Mesodermal cell (in vitro differentiated cells): Measurements from ENCODE around the gene LAMC2. TPM values are rescaled to one million over a fixed set of nuclear protein-coding genes. Genes with fewer than 3 reads are reported as not detected.

Experiments
- H3K27ac ChIP-seq: 2 replicates; pipeline ENCODE4 v1.7.0; 2013; ENCODE audit warnings: mild to moderate bottlenecking, low read depth, low read length, moderate library complexity; ENCODE audit not compliant: severe bottlenecking
- H3K36me3 ChIP-seq: 2 replicates; pipeline ENCODE4 v1.7.1; 2013; ENCODE audit warnings: mild to moderate bottlenecking, low read length, moderate library complexity; ENCODE audit not compliant: control insufficient read depth, insufficient read depth
- H3K4me1 ChIP-seq: one replicate; pipeline ENCODE4 v1.7.1; 2013; ENCODE audit warnings: mild to moderate bottlenecking, low read length; ENCODE audit not compliant: insufficient read depth, control insufficient read depth, poor library complexity, severe bottlenecking
- H3K4me3 ChIP-seq: 2 replicates; pipeline ENCODE4 v1.7.0; 2013; ENCODE audit warnings: low read length, control low read depth, mild to moderate bottlenecking; ENCODE audit not compliant: insufficient read depth, poor library complexity, severe bottlenecking; ENCODE audit errors: extremely low read depth
- H3K9me3 ChIP-seq: 2 replicates; pipeline ENCODE4 v1.7.1; 2013; ENCODE audit warnings: mild to moderate bottlenecking, low read length, moderate library complexity; ENCODE audit not compliant: control insufficient read depth
- WGBS, 2 experiments: methylation state at CpG; one replicate each; pipeline ENCODE4 v1.1.5; 2013; ENCODE audit warnings: missing lambda C conversion rate in 2 of 2; ENCODE audit not compliant: insufficient coverage in 2 of 2; 5-methylcytosine and 5-hydroxymethylcytosine counted together
- polyA plus RNA-seq, 2 experiments: library from polyadenylated mRNA; stranded (reverse); fragments of 50-300 nt; gene quantifications; one replicate each; pipeline ENCODE4 v1.2.3, GENCODE V29; 2013

The LAMC2 gene
- 0.81 TPM for polyA plus RNA-seq (2013, experiment 1 of 2)
- 0.91 TPM for polyA plus RNA-seq (2013, experiment 2 of 2)

GRCh38 chr1:183185941-183186490, at the start of gene LAMC2:
TSS of gene LAMC2 (plus strand) at chr1:183186264. CDS start at chr1:183186353, 89 bp downstream.
- 3% methylated on average over 26 of the region's 30 CpGs for WGBS, 2 experiments
- H3K4me1 ChIP-seq = no peaks in the 10 kb centered on the region
- no peaks in the 10 kb centered on the region for H3K36me3 ChIP-seq
- no peaks in the 10 kb centered on the region for H3K9me3 ChIP-seq
- no peak within 1 kb of the TSS for H3K27ac ChIP-seq
- peak within 1 kb of the TSS; percentile 26 for H3K4me3 ChIP-seq

GRCh38 chr1:183137782-183138181, 48.3 kb upstream of the LAMC2 start:
- Histone ChIP-seq H3K9me3 (no peaks in the 10 kb centered on the region), H3K36me3 (peaks cover 81% of the 10 kb centered on the region), H3K27ac (no peak overlapping the region), H3K4me1 (no peaks in the 10 kb centered on the region), H3K4me3 (no peak overlapping the region)
- 92 to 100% methylated on average over 1 to 2 of the region's 3 CpGs for WGBS, 2 experiments

GRCh38 chr1:183138301-183138700, 47.8 kb upstream of the LAMC2 start:
- Histone ChIP-seq H3K9me3 (no peaks in the 10 kb centered on the region), H3K4me1 (no peaks in the 10 kb centered on the region), H3K4me3 (no peak overlapping the region), H3K36me3 (peaks cover 81% of the 10 kb centered on the region), H3K27ac (no peak overlapping the region)
- 70 to 100% methylated on average over 2 to 4 of the region's 4 CpGs for WGBS, 2 experiments

GRCh38 chr1:183139281-183139942, 46.7 kb upstream of the LAMC2 start:
- WGBS, 2 experiments = 94% methylated on average over 2 of the region's 4 CpGs
- Histone ChIP-seq H3K4me1 (no peaks in the 10 kb centered on the region), H3K36me3 (peaks cover 83% of the 10 kb centered on the region), H3K27ac (no peak overlapping the region), H3K4me3 (no peak overlapping the region), H3K9me3 (no peaks in the 10 kb centered on the region)

- Histone ChIP-seq H3K4me3 (no peak overlapping the region), H3K4me1 (no peaks in the 10 kb centered on the region), H3K9me3 (no peaks in the 10 kb centered on the region), H3K36me3 (peaks cover 77% of the 10 kb centered on the region), H3K27ac (no peak overlapping the region)
These were observed 45.4 kb upstream of the LAMC2 start for GRCh38 chr1:183140633-183141032.

- Histone ChIP-seq H3K4me3 (no peak overlapping the region), H3K9me3 (no peaks in the 10 kb centered on the region), H3K4me1 (no peaks in the 10 kb centered on the region), H3K27ac (no peak overlapping the region), H3K36me3 (peaks cover 61% of the 10 kb centered on the region)
- WGBS, 2 experiments = 95 to 100% methylated on average over 1 to 2 of the region's 2 CpGs
These were observed 43.9 kb upstream of the LAMC2 start for GRCh38 chr1:183142171-183142570.

- H3K4me1 ChIP-seq = no peaks in the 10 kb centered on the region
- 91 to 96% methylated on average over 3 to 4 of the region's 7 CpGs for WGBS, 2 experiments
These were observed 42.3 kb upstream of the LAMC2 start for GRCh38 chr1:183143576-183144315.

GRCh38 chr1:183144752-183145151, 41.3 kb upstream of the LAMC2 start:
- 0 to 100% methylated on average over 1 of the region's 3 CpGs for WGBS, 2 experiments
- peaks cover 48% of the 10 kb centered on the region for H3K36me3 ChIP-seq
- H3K4me1 ChIP-seq = no peaks in the 10 kb centered on the region
- H3K4me3 ChIP-seq = no peak overlapping the region
- no peak overlapping the region for H3K27ac ChIP-seq
- no peaks in the 10 kb centered on the region for H3K9me3 ChIP-seq

More at GRCh38 chr1:183143576-183144315, 42.3 kb upstream of the LAMC2 start:
- H3K36me3 ChIP-seq = peaks cover 48% of the 10 kb centered on the region
- H3K27ac ChIP-seq = no peak overlapping the region
- H3K9me3 ChIP-seq = no peaks in the 10 kb centered on the region
- H3K4me3 ChIP-seq = no peak overlapping the region

- H3K4me3 ChIP-seq = no peak overlapping the region
- H3K27ac ChIP-seq = no peak overlapping the region
- H3K9me3 ChIP-seq = no peaks in the 10 kb centered on the region
- WGBS, 2 experiments = 73 to 100% methylated on average over 1 to 2 of the region's 2 CpGs
- no peaks in the 10 kb centered on the region for H3K4me1 ChIP-seq
- H3K36me3 ChIP-seq = peaks cover 21% of the 10 kb centered on the region
These were observed 38.3 kb upstream of the LAMC2 start for GRCh38 chr1:183147735-183148134.

GRCh38 chr1:183148599-183148998, 37.5 kb upstream of the LAMC2 start:
- H3K4me3 ChIP-seq = no peak overlapping the region
- H3K36me3 ChIP-seq = peaks cover 13% of the 10 kb centered on the region
- 91 to 96% methylated on average over 4 to 5 of the region's 5 CpGs for WGBS, 2 experiments
- no peaks in the 10 kb centered on the region for H3K4me1 ChIP-seq
- H3K27ac ChIP-seq = no peak overlapping the region
- H3K9me3 ChIP-seq = no peaks in the 10 kb centered on the region

GRCh38 chr1:183149273-183149672, 36.8 kb upstream of the LAMC2 start:
- Histone ChIP-seq H3K9me3 (no peaks in the 10 kb centered on the region), H3K27ac (no peak overlapping the region), H3K36me3 (peaks cover 6% of the 10 kb centered on the region), H3K4me3 (no peak overlapping the region), H3K4me1 (no peaks in the 10 kb centered on the region)
- WGBS, 2 experiments = 80 to 100% methylated on average over 1 of the region's 1 CpG
